GM11168 (cell line): ENCODE measurements around the gene NEDD4L.
"Not testable (repeated sequence)": the region's sequence is repeated elsewhere in the genome, so short reads cannot be mapped to it uniquely, and the experiment has no call there.

ENCODE experiments used
- in situ Hi-C: fragments of 300-500 bp; cut with MboI; formaldehyde crosslinking; loops from one replicate; pipeline ENCODE4 v1.12.0; 2022; ENCODE audit warnings: low sequenced_read_pairs; ENCODE audit not compliant: unreplicated experiment

Gene NEDD4L

DNA sequence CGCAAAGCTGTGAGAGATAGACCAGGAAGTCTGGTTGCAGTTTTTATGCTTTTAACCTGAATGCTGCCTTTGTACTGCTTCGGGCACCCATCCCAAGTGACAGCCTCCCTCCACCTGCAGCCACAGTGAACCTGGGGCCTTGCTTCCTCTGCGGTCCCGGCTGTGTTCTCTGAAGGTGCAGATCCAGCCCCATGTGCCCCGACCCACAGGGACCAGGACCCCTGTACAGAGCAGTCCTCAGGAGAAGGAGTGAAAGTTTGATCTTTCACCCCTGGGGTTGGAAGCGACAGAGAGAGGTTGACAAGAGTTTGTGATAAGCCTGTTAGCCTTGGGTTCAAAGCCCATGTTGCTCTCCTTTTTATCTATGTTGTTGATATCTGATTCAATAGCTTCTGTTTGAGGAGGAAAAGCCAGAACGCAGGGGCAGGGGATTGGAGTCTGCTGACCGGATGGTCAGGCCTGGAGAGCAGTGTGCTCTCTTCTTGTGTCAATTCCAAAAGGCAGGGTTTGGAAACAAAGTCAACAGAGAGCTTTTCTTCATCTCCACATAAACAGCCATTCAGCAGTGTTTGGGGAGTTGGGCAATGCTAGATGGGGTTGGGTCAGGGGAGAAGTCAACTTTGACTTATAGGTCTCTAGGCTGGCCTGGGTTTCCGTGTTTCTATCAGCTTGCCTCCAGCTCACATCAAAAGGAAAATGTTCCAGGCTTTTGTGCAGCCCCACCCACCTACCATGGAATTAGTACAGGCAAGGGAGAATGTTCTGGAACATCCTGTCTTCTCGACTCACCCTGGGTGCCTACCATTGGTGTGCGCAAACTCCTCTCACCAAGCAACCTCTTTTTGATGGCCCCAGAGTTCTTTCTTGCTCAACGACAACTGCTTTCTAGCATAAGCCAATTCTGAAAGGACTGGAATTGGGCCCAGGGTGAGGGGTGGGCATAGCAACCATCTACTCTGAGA, 369.9 kb downstream of the NEDD4L start:
- in situ Hi-C loops: no loop called here

DNA sequence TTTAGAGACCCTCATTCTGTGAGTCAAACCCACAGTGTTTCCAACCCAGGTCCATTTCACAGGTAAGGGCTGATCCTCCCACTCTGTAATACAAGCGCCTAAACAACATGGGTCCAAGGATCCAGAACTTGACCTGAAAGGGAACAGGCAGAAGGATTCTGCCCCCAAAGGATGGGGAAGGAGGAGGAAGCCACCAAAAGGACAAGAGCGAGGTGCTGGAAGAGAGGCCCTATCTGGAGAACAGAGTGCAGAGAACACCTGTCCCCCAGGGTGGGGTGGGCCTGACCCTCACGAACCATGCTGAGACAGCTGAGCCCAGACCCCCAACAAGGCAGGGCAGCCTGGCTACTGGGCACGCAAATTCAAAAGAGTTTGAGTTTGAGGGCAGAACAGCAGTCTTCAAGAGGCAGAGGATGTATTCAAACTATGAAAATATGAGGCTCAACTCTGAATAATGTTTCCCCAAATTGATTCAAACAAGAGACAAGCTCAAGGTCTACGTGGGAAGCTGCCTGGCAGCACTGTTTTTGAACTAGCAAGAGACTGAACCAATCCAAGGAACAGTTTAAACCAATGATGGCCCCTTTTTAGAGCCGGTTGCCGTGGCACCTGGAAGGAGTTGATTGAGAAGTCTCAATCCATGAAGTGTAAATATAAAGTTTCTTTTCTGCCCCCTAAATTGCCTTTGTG, 372.1 kb downstream of the NEDD4L start:
- in situ Hi-C loops: no loop called here

DNA sequence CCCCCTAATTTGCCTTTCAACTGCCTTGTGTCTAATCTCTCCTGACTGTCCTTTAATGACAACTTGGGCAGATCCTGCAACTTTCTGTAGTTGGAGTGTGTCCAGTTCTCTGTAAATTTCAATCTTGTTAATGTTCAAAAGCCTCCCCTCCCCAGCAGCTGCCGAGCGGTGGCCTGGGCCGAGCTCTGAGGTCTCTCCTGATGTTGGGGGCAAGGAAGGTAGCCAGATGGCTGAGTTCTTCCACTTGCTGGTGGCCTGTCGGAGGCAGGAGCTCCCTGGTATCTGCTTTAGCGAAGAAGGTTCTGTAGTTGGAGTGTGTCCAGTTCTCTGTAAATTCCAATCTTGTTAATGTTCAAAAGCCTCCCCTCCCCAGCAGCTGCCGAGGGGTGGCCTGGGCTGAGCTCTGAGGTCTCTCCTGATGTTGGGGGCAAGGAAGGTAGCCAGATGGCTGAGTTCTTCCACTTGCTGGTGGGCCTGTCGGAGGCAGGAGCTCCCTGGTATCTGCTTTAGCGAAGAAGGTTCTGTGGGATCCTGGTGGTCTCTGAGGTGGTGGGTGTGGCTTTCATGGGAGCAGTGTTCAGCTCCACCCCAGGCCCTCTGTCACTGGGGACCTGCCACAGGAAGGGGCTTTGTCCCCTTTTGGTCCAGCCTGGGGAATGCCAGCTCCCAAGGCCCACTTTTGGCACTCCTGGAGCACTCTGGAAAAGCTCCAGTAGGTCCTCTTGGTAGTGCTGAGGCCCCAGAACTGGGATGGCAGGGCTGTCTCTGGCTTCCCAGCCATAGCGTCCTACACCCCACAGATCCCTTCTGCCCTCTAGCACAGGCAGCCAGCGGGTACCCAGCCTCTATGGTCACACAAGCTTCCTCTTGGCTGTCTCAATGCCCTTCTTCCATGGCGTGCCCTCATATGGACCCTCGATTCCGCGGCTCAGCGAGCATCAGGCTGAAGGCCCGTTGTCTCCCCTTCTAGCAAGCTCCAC, 373.0 kb downstream of the NEDD4L start:
- in situ Hi-C loops: no loop called here

DNA sequence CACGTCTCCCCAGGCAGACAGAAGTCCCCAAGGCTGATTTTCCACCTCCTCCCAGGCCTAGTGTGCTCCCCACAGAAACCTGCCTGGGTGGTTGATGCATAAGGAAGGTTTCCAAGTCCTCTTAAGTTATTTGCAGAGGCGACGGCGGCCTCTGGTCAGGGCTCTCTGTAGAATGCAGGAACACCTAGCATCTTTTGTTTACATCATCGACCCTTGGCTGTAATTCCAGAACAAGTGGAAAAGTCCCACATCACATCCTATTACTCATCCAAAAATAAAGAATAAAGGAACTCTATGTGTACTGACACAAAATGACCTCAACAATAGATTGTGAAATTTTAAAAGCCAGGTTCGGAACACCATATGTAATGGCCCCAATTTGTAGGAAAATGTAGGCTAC, 373.7 kb downstream of the NEDD4L start:
- in situ Hi-C loops: no loop called here

DNA sequence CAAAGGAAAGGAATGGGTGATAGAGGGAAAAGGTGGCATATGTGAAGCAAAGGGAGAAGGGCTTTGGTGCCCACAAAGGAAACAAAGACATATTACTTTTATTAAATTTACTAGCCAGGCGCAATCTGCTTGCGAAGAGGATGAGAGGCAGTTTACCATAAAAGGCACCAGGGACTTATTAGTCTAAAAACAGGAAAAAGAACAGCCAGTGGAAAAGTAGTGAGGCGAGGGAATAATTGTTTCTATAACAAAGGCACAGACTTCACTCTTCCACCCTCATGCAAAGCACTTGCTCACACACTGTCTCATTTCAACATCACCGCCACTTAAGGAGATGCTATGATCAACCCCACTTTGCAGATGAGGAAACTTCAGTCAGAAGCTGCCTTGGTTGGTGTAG, 374.3 kb downstream of the NEDD4L start:
- in situ Hi-C loops: no loop called here

DNA sequence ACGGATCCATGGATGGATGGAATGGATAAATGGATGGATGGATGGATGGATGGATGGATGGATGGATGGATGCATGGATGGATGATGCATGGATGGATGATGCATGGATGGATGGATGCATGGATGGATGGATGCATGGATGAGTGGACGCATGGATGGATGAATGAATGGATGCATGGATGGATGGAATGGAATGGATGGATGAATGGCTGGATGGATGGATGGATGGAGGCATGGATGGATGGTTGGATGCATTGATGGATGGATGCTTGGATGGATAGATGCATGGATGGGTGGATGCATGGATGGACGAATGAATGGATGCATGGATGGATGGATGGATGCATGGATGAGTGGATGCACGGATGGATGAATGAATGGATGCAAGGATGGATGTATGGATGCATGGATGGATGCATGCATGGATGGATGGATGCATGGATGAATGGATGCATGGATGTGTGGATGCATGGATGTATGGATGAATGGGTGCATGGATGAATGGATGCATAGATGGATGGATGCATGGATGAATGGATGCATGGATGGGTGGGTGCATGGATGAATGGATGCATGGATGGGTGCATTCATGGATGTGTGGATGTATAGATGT, 375.7 kb downstream of the NEDD4L start:
- in situ Hi-C loops: no loop called here

DNA sequence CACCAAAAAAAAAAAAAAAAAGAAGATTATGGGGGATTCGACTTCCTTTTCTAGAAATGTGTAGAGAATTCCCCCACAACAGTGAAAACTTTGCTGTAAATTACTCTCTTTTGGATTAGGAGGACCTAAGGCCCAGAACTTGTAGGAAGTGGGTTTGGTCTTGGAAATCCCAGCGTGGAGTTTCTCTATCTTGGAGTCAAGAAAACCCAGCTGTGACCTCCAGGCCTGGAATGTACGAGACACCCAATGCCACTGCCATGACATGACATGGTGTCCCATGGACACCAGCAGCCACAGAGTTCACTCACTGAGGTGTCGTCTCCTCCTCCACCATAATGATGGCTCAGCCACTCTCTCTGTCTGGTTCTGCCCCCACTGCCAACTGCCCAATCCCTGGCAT, 382.6 kb downstream of the NEDD4L start:
- in situ Hi-C loops: no loop called here

DNA sequence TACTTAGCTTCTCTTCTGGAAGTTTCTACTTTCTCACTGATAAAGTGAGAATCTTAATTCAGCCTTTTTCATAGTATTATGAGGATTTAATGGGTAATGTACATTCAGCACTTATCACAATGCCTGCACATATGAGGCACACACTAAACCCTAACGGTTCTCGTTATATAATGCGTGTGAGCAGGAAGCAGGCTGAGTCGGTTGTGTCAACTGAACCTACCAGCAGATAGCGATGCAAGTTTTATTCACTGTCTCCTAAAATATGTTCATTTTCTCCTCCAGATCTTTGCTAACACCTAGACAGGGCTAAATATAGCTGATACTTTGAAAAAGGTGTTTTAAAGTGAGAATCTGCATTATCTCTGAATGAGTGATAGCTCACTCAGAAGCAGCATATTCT, 383.3 kb downstream of the NEDD4L start:
- in situ Hi-C loops: no loop called here

DNA sequence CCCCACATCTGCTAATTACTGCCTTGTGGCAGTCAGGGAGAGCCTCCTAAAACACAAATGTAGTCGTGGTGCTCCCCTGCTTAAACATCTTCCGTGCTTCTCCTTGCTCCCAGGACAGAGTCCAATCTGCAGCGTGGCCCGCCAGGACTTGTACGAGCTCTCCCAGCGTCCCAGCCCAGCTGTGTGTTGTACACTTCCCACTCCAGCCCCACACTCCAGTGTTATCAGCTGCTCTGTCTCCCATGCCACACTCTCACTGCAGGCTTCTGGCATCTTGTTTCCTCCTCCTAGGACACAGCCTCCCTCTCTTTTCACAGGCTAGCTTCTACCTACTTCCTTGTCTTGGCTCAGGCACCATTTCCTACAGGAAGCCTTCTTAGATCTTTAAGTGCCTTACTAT, 385.4 kb downstream of the NEDD4L start:
- in situ Hi-C loops: no loop called here

DNA sequence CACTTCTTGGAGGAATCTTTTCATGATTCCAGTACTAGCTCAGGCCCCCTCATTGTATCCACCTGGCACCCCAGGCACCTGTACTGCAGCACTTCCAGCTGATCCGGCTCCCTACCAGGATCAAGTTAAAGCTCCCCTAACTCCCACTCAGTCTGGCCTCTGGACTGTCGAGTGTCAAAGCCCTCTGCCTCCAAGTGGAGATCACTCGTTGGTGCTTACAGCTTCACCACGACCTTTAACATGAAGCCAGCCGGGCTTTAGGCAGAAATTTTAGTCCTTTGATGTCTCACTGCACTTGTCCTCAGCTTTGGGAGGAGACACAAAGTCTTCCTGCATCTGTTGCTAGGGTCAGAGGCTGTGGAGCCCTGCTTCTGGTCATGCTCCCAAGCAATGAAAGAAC, 387.2 kb downstream of the NEDD4L start:
- in situ Hi-C loops: no loop called here

DNA sequence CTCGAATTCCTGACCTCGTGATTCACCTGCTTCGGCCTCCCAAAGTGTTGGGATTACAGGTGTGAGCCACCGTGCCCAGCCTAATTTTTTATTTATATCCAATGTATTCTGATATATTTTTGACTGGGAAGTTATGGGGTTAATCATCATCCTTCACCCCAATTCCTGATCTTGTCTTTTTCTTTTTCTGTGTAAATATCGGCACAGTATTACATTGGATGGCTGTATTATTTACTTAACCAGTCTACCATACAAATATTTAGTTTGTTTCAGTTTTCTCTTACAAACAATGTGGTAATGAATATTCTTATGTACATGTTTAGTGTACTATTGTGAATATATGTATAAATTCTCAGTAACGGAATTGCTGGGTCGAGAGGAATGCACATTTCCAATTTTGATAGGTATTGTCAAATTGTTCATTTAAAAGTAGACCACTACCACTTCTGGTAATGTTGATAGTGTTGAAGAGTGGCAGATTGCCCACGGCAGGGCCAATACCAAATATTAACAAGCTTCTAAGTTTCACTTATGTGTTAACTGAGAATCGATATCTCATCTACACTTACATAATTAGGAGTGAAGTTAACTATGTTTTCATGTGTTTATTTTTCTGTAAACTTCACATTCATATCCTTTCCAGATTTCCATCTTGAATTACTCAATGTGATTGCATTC, 388.2 kb downstream of the NEDD4L start:
- in situ Hi-C loops: no loop called here

DNA sequence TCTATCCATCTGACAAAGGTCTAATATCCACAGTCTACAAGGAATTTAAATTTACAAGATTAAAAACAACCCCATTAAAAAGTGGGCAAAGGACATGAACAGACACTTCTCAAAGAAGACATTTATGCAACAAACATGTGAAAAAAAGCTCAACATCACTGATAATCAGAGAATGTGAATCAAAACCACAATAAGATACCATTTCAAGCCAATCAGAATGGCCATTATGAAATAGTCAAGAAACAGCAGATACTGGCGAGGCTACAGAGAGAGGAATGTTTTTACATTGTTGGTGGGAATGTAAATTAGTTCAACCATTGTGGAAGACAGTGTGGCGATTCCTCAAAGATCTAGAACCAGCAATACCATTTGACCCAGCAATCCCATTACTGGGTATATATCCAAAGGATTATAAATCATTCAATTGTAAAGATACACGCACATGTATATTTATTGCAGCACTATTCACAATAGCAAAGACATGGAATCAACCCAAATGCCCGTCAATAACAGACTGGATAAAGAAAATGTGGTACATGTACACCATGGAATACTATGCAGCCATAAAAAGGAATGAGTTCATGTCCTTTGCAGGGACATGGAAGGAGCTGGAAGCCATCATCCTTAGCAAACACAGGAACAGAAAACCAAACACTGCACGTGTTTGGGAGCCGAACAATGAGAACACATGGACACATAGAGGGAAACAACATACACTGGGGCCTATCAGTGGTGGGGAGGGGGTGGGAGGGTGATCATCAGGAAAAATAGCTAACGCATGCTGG, 391.4 kb downstream of the NEDD4L start:
- in situ Hi-C loops: not testable (repeated sequence)

DNA sequence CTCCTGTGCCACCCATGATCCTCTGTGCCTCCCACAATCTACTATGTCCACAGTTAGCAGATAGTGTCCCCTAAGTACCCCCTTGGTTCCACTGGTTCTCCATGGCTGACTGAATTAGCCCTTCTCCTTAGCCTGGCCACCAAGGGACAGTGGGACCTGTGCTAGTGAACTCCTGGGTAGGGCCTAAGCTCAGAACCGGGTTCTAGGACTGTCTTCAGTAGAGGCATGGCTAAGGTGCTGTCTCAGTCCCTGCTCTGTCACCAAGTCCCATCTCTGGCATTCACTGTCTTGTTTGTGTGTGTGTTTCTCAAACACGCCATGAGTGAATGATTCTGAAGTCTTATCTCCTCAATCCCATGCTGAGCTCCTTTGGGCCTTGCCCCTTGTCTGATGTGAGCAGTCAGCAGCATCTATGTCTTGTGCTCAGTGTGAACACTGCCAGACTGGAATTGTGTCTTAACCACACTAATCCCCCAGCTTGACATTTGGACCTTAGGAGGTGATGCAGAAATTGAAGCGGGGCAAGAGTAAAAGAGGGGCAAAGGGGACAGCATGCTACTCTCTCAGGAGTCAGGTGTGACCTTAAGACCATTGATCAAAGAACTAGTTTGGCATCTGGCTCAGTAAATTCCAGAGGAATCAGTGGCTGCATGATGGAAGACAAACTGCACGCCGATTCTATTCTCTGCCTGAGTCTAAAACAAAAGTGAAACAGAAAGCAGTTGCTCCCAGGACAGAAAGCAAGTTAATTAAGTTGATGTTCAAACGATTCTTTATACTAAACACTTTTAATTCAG, 394.3 kb downstream of the NEDD4L start:
- in situ Hi-C loops: no loop called here

DNA sequence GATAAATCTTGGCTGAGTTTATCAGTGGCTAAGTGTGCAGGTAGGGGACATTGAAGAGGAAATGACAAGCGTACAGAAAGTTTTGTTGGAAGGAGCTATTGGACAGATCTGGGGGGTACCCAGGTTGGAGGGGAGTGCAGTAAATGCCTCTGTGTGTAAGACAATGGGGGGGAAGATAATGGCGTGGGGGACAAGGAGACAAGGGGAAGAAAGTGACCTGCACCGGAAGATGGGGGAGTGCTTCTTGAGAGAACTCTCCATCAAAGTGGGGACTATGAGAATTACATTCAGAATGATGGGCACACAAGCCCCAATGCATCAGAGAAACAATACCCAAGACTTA, 394.9 kb downstream of the NEDD4L start:
- in situ Hi-C loops: no loop called here

DNA sequence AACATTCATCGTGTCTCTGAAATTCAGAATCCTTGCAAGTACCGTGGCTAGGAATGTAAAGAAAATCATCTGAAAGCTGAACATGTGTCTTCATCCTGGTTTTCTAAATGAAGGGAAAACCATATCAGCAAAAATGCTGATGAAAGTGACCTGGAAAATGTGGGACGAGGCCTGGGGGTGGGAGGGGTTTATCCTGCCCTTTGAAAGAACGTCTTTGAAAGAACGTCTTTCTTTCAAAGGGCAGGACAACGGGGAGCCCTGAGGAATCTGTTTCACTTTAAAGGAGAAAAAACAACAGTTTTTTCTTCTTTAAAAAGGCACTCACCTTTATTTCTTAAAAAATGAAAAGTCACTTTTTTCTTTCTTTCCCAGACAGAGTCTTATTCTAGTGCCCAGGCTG, 399.6 kb downstream of the NEDD4L start:
- in situ Hi-C loops: no loop called here

DNA sequence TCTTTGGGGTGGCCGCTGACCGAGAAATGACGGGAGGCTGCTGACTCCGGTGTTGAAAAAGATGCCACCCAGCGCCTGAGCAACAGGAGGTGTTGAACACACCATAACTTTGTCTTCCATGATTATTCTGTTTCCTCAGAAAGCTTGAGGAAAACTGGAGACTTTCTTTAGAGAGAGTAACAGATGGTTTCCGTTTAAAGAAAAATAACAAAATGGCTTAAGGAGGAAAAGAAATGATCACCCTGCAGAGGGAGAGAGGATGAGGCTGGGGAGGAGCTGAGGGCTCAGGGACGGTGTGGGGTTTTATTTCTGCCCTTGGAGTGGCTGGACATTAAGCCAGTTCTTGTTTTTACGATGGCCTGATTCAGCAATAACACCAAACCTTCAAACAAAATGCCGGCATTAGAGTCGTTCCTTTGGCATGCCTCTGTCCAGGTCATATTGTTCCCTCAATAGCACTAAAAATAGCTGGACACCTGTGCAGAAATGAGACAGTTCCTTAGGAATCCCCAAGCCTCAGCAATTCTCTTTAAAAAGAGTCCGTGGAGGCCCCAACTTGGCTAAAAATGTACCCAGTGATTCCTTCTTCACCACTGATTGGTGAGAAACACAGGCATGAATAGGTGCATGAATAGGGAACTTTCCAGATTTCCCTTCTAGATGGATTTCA, 402.5 kb downstream of the NEDD4L start:
- in situ Hi-C loops: no loop called here

DNA sequence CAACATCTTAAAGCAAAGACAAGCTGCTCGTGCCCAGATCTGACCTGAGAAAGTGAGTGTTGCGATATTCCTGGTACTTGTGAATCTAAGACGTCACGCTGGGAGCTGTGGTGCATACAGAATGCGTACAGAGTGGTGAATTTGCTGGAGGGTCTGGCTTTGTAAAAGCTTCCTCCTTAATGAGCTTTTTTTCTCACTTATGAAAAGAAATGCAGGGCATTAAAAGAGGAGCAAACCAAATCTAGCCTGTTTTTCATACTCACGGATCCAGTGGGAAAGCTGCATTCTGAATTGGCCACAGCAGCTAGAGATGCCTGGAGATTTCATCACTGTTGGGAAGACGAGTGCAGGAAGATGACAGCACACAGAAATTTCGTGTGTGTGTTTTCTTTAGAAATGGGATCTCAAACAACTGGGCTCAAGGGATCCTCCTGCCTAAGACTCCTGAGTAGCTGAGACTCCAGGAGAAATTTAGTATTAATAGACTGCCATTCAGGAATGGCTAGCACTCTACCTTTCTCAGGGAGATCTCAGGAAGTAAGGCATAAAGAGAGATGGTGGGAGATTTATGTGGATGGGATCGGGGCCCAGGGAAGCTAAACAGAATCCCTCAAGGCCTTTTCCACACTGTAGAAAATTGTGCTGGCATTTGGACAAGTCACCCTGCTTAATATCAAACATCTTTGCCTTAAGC, 403.5 kb downstream of the NEDD4L start:
- in situ Hi-C loops: no loop called here
